ENCODE measurements around the gene PAMR1. TPM values are rescaled to one million over a fixed set of nuclear protein-coding genes. Genes with fewer than 3 reads are reported as not detected.

The PAMR1 gene
- total and polyA plus RNA-seq, 9 of the 15 experiments (the other 6 are each of a cell fraction or from before 2014, with no cell fraction given) = not detected

DNA sequence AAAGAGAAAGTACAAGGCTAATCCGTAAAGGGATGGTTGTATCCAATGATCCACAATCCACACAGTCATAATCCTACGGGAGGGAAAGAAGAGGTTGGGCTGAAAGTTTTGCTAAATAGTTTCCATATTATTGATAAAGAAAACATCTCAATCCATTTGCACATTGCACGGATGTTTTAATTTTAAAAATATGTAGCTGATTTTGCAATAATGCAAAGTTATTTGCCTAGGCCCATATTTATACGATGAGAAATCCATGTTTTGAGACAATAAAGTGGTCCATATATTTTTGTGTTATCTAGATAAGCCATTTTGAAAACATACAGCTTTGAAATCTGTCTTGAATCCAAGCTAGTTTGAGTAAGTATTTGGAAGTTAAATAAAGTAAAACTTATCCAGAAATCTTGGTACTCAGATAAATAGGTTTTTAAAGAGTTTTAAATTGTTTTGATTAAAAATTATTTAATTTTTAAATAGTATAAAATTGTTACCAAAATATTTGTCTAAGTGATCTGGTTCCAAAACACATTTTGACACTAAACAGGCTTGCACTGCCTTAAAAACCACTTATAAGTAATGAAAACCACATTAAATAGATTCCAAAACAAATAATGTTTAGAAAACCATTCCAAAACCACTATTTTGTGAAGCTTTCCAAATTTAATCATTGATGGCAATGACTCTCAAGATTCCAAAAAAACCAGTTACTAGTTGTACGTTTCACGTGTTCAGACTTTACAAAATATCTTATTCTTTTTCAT, 38.2 kb upstream of the PAMR1 start:
- no peak overlapping the region for H3K27ac ChIP-seq (ENCODE audit: extremely low read depth, low read depth, low read length)
- no peaks in the 10 kb centered on the region for H4K20me1 ChIP-seq (replicated peaks; ENCODE audit: control insufficient read depth, insufficient read depth, low read length)
- H3K36me3 ChIP-seq (ENCODE audit: control insufficient read depth, insufficient read depth, low read length) = no peaks in the 10 kb centered on the region
- H3K27me3 ChIP-seq (ENCODE audit: control insufficient read depth in 2 of 2, insufficient read depth in 2 of 2, low read length in 2 of 2) = peaks cover 9 to 12% of the 10 kb centered on the region in 2 experiments; a peak in 3 of 5 replicates
- no peak for ATAC-seq
- no peak overlapping the region for H3K9ac ChIP-seq (ENCODE audit: insufficient read depth in 1 of 2, low read depth in 2 of 2, low read length in 2 of 2)
- H3K4me3 ChIP-seq = no peak overlapping the region
- in situ Hi-C loops (cut with MboI) (no loop called here), intact Hi-C loops (cut with micrococcal nuclease) (no loop called here)
- ChIA-PET CTCF (ENCODE audit: low intra/inter-chr PET ratio) (no interaction called here), POLR2A (interaction anchor here (1.2 kb wide), 1 partner anchor 15 kb away, joined by 3 read pairs; no protein-coding TSS in a partner anchor)
- no TSS peak for BruUV-seq (replicated peaks)
- H3K9me3 ChIP-seq (replicated peaks; ENCODE audit: control insufficient read depth, insufficient read depth, low read depth, low read length) = no peaks in the 10 kb centered on the region
- no peaks in the 10 kb centered on the region for H3K9me1 ChIP-seq (ENCODE audit: control insufficient read depth, insufficient read depth, low read length)
- no peaks in the 10 kb centered on the region for H3K79me2 ChIP-seq (ENCODE audit: control insufficient read depth, insufficient read depth, low read length)
- no peak for DNase-seq (ENCODE audit: extremely low read depth in 1 of 4, low spot score in 3 of 4)
- no peak overlapping the region for H3K4me2 ChIP-seq (ENCODE audit: insufficient read depth, low read length)
- FAIRE-seq = no peak
- TF ChIP-seq, protein P1, sequence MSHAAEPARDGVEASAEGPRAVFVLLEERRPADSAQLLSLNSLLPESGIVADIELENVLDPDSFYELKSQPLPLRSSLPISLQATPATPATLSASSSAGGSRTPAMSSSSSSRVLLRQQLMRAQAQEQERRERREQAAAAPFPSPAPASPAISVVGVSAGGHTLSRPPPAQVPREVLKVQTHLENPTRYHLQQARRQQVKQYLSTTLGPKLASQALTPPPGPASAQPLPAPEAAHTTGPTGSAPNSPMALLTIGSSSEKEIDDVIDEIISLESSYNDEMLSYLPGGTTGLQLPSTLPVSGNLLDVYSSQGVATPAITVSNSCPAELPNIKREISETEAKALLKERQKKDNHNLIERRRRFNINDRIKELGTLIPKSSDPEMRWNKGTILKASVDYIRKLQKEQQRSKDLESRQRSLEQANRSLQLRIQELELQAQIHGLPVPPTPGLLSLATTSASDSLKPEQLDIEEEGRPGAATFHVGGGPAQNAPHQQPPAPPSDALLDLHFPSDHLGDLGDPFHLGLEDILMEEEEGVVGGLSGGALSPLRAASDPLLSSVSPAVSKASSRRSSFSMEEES (CRISPR knock-in tag; IDR thresholded peaks at IDR 0.05) = no peak
- H3K4me1 ChIP-seq (replicated peaks in 1 of 2; ENCODE audit: control insufficient read depth in 2 of 2, insufficient read depth in 2 of 2, low read length in 2 of 2) = no peaks in the 10 kb centered on the region
- WGBS (ENCODE audit: insufficient coverage, low coverage, missing lambda C conversion rate) = 2% methylated on average over 6 of the region's 6 CpGs
- no peak overlapping the region for H2AFZ ChIP-seq (ENCODE audit: low read depth, low read length)

DNA sequence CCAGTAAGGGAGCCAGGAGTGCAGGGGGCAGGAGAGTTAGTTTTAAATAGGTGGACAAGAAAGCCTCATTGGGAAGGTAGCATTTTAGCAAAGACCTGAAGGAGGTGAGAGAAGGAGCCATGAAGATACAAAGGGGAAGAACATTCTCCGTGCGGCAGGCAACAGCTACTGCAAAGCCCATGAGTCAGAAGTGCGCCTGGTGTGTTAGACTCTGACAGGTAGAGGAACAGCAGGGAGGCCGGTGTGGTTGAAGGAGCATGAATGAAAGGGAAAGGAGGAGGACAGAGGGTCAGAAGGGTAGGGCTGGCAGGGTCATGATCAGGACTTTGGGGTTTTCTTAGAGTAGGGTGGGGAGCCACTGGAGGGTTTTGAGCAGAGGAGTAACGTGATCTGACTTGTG, 34.5 kb upstream of the PAMR1 start:
- no peaks in the 10 kb centered on the region for H3K36me3 ChIP-seq (ENCODE audit: control insufficient read depth, insufficient read depth, low read length)
- intact Hi-C loops (cut with micrococcal nuclease) = no loop called here
- no peak overlapping the region for H3K4me2 ChIP-seq (ENCODE audit: insufficient read depth, low read length)
- H3K9me1 ChIP-seq (ENCODE audit: control insufficient read depth, insufficient read depth, low read length) = no peaks in the 10 kb centered on the region
- FAIRE-seq (no peak), ATAC-seq (no peak), DNase-seq (ENCODE audit: extremely low read depth in 1 of 4, low spot score in 3 of 4) (no peak)
- H4K20me1 ChIP-seq (replicated peaks; ENCODE audit: control insufficient read depth, insufficient read depth, low read length) = no peaks in the 10 kb centered on the region
- H3K4me3 ChIP-seq = no peak overlapping the region
- H3K9ac ChIP-seq (ENCODE audit: insufficient read depth in 1 of 2, low read depth in 2 of 2, low read length in 2 of 2) = no peak overlapping the region
- no TSS peak for BruUV-seq (replicated peaks)
- H2AFZ ChIP-seq (ENCODE audit: low read depth, low read length) = no peak overlapping the region
- H3K79me2 ChIP-seq (ENCODE audit: control insufficient read depth, insufficient read depth, low read length) = no peaks in the 10 kb centered on the region
- no peak for TF ChIP-seq HMGN3 (IDR thresholded peaks at IDR 0.05; ENCODE audit: borderline replicate concordance, extremely low read depth, insufficient read length, low read depth, low read length)
- no peaks in the 10 kb centered on the region for H3K4me1 ChIP-seq (replicated peaks in 1 of 2; ENCODE audit: control insufficient read depth in 2 of 2, insufficient read depth in 2 of 2, low read length in 2 of 2)
- H3K27me3 ChIP-seq (ENCODE audit: control insufficient read depth in 2 of 2, insufficient read depth in 2 of 2, low read length in 2 of 2) = peaks cover 11 to 19% of the 10 kb centered on the region in 2 experiments; a peak in 3 of 5 replicates
- H3K9me3 ChIP-seq (replicated peaks; ENCODE audit: control insufficient read depth, insufficient read depth, low read depth, low read length) = no peaks in the 10 kb centered on the region
- 2% methylated on average over 5 of the region's 5 CpGs for WGBS (ENCODE audit: insufficient coverage, low coverage, missing lambda C conversion rate)
- POLR2A ChIA-PET = no interaction called here
- no peak overlapping the region for H3K27ac ChIP-seq (ENCODE audit: extremely low read depth, low read depth, low read length)
- CTCF ChIA-PET (ENCODE audit: low intra/inter-chr PET ratio) = no interaction called here
- in situ Hi-C loops (cut with MboI) = no loop called here

All from K562 (cell line).